ENCODE results near the gene IGFBP4.
A peak's percentile ranks its signal among the peaks of the same experiment; 100 is the strongest.

The IGFBP4 gene

GRCh38 chr17:40456396-40456951, 13.2 kb downstream of the IGFBP4 start:
- DNase-seq (ENCODE audit: low read depth) = no peak

GRCh38 chr17:40457369-40457768, 14.1 kb downstream of the IGFBP4 start:
- DNase-seq (ENCODE audit: low read depth) = no peak

- DNase-seq (ENCODE audit: low read depth) = peak; percentile 96
Measured at GRCh38 chr17:40457964-40458791, 14.9 kb downstream of the IGFBP4 start.

- no peak for DNase-seq (ENCODE audit: low read depth)
Measured at GRCh38 chr17:40458851-40459482, 15.7 kb downstream of the IGFBP4 start.

- DNase-seq (ENCODE audit: low read depth) = no peak
Measured at GRCh38 chr17:40459636-40460603, 16.7 kb downstream of the IGFBP4 start.

GRCh38 chr17:40460604-40460967, 17.3 kb downstream of the IGFBP4 start:
- DNase-seq (ENCODE audit: low read depth) = no peak

GRCh38 chr17:40460968-40461731, 17.9 kb downstream of the IGFBP4 start:
- peak; percentile 52 for DNase-seq (ENCODE audit: low read depth)

GRCh38 chr17:40461732-40462342, 18.6 kb downstream of the IGFBP4 start:
- peak; percentile 53 for DNase-seq (ENCODE audit: low read depth)

GRCh38 chr17:40462343-40463121, 19.3 kb downstream of the IGFBP4 start:
- no peak for DNase-seq (ENCODE audit: low read depth)

- DNase-seq (ENCODE audit: low read depth) = no peak
Measured at GRCh38 chr17:40463122-40463550, 19.9 kb downstream of the IGFBP4 start.

GRCh38 chr17:40464392-40464855, 21.2 kb downstream of the IGFBP4 start:
- no peak for DNase-seq (ENCODE audit: low read depth)

- no peak for DNase-seq (ENCODE audit: low read depth)
Measured at GRCh38 chr17:40466298-40466971, 23.2 kb downstream of the IGFBP4 start.

- no peak for DNase-seq (ENCODE audit: low read depth)
Measured at GRCh38 chr17:40467281-40467867, 24.1 kb downstream of the IGFBP4 start.

- DNase-seq (ENCODE audit: low read depth) = no peak
Measured at GRCh38 chr17:40468560-40468959, 25.3 kb downstream of the IGFBP4 start.

- DNase-seq (ENCODE audit: low read depth) = no peak
Measured at GRCh38 chr17:40469805-40470675, 26.8 kb downstream of the IGFBP4 start.

- peak; percentile 87 for DNase-seq (ENCODE audit: low read depth)
Measured at GRCh38 chr17:40470932-40471828, 27.9 kb downstream of the IGFBP4 start.
